ENCODE data around the gene TMEM244. TPM values are rescaled to one million over a fixed set of nuclear protein-coding genes. Genes with fewer than 3 reads are reported as not detected.
"Not testable (repeated sequence)": the region's sequence is repeated elsewhere in the genome, so short reads cannot be mapped to it uniquely, and the experiment has no call there.

Gene TMEM244
- total RNA-seq, 1 donor from 2014 or later = not detected

DNA sequence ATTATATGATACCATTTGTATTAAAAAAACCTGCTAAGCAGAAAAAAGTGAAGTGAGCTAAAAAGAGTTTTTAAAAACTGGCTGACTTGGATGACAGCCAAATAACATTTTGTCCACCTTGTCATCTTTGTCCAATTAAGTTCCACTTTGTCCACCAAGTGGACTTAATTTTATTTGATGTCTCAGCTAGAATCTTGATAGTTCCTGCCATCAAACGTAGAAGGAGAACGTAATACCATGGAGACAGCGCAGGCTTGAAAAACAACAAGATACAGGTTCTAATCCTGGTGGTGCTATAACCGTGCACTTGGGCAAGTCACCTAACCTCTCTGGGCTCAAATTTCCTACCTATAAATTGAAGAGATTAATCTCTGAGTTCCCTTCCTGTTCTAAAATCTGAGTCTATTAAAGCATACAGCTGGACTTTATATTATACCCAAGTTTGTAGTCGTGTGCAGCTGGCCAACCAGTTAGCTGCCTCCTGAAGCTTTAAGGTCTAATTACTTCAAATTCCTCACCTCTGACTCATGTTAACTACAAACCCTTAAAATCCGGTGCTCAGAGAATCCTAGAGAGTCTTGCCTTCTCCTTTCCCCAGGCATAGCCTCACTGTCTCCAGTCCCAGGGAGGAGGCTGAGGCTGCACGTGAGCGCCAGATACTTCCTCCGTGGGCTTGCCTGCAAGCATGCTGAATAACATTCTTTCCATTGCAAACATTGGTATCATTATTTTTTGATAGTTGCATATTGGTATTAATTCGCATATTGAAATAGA is 16.8 kb downstream of the TMEM244 start:
- no peak for FAIRE-seq
- no peaks in the 10 kb centered on the region for H3K27me3 ChIP-seq (ENCODE audit: control insufficient read depth, insufficient read depth, low read length)
- H3K36me3 ChIP-seq (ENCODE audit: control insufficient read depth, insufficient read depth, low read length) = no peaks in the 10 kb centered on the region
- H3K4me3 ChIP-seq (ENCODE audit: low read depth, low read length) = no peak overlapping the region
- TF ChIP-seq, protein P1, sequence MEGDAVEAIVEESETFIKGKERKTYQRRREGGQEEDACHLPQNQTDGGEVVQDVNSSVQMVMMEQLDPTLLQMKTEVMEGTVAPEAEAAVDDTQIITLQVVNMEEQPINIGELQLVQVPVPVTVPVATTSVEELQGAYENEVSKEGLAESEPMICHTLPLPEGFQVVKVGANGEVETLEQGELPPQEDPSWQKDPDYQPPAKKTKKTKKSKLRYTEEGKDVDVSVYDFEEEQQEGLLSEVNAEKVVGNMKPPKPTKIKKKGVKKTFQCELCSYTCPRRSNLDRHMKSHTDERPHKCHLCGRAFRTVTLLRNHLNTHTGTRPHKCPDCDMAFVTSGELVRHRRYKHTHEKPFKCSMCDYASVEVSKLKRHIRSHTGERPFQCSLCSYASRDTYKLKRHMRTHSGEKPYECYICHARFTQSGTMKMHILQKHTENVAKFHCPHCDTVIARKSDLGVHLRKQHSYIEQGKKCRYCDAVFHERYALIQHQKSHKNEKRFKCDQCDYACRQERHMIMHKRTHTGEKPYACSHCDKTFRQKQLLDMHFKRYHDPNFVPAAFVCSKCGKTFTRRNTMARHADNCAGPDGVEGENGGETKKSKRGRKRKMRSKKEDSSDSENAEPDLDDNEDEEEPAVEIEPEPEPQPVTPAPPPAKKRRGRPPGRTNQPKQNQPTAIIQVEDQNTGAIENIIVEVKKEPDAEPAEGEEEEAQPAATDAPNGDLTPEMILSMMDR (IDR thresholded peaks at IDR 0.05; ENCODE audit: insufficient read depth, low read length, severe bottlenecking) = no peak
- DNase-seq (ENCODE audit: low read depth) = peak; percentile 60

DNA sequence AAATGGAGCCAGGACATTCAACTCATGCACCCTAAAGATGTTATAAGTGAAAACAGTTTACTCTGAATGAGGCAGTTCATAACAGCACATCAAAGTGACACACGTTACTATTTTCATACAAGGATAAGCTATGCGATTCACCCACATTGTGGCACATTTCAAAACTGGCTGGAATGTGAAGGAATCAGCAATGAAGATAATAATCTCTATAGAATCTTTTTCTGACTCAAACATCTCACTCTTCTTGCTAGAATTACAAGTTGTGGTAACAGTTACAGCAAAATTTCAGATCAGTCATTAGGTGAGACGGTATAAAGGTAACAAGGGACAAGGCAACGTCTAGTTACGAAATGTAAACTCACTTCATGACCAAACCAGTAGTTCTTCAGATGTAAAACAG is 17.5 kb downstream of the TMEM244 start:
- H3K4me3 ChIP-seq (ENCODE audit: low read depth, low read length) = no peak overlapping the region
- TF ChIP-seq, protein P1 (IDR thresholded peaks at IDR 0.05; ENCODE audit: insufficient read depth, low read length, severe bottlenecking) = no peak
- FAIRE-seq (no peak), DNase-seq (ENCODE audit: low read depth) (no peak)
- no peaks in the 10 kb centered on the region for H3K27me3 ChIP-seq (ENCODE audit: control insufficient read depth, insufficient read depth, low read length)
- H3K36me3 ChIP-seq (ENCODE audit: control insufficient read depth, insufficient read depth, low read length) = no peaks in the 10 kb centered on the region

DNA sequence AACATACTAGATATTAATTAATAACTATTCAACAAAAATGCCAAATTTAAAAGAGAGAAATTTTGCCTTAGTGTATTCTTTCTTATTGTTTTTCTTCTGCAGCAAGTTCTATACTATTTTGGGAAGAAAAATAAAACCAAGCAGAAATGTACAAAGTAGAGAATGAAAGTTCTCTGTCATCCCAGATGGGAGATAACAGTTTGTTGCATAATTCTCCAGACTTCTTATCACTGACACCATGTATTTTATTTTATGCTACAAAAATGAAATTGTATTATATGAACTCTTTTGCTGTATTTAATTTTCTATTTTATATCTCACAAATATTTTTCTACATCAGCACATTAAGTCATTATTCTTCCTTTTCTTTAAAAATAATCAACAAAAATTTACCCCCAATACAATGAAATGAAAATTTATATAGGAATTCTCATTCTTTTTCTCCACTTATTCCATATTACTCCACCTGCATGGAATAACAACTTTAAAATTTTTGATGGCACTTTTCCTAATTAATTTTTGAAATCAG is 18.2 kb downstream of the TMEM244 start:
- FAIRE-seq = no peak
- DNase-seq (ENCODE audit: low read depth) = no peak
- Histone ChIP-seq H3K4me3 (ENCODE audit: low read depth, low read length) (no peak overlapping the region), H3K36me3 (ENCODE audit: control insufficient read depth, insufficient read depth, low read length) (no peaks in the 10 kb centered on the region), H3K27me3 (ENCODE audit: control insufficient read depth, insufficient read depth, low read length) (no peaks in the 10 kb centered on the region)
- TF ChIP-seq, protein P1 (IDR thresholded peaks at IDR 0.05; ENCODE audit: insufficient read depth, low read length, severe bottlenecking) = no peak

DNA sequence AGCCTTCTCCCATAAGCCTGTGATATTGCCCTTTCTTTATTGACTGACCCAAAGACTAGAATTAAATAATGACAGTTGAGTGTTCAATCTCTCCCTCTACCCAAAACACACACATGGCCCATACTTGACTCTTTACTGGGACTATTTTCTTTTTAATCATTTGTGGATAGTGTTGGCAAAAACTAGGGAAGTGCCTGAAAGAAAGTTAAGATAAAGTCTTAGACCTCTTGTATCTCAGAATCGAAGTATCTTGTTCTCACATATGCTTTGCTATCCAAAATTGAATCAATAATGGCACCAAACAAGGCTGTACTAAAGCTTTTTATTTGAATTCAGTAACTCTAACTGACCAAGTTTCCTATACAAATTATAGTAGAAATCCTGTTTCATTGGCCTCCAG is 19.0 kb downstream of the TMEM244 start:
- FAIRE-seq = no peak
- H3K27me3 ChIP-seq (ENCODE audit: control insufficient read depth, insufficient read depth, low read length) = no peaks in the 10 kb centered on the region
- no peak overlapping the region for H3K4me3 ChIP-seq (ENCODE audit: low read depth, low read length)
- DNase-seq (ENCODE audit: low read depth) = no peak
- H3K36me3 ChIP-seq (ENCODE audit: control insufficient read depth, insufficient read depth, low read length) = no peaks in the 10 kb centered on the region
- TF ChIP-seq, protein P1 (IDR thresholded peaks at IDR 0.05; ENCODE audit: insufficient read depth, low read length, severe bottlenecking) = no peak

DNA sequence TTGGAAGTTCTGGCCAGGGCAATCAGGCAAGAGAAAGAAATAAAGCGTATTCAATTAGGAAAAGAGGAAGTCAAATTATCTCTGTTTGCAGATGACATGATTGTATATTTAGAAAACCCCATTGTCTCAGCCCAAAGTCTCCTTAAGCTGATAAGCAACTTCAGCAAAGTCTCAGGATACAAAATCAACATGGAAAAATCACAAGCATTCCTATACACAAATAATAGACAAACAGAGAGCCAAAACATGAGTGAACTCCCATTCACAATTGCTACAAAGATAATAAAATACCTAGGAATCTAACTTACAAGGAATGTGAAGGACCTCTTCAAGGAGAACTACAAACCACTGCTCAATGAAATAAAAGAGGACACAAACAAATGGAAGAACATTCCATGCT is 21.6 kb downstream of the TMEM244 start:
- H3K27me3 ChIP-seq (ENCODE audit: control insufficient read depth, insufficient read depth, low read length); DNase-seq (ENCODE audit: low read depth); FAIRE-seq; H3K36me3 ChIP-seq (ENCODE audit: control insufficient read depth, insufficient read depth, low read length); H3K4me3 ChIP-seq (ENCODE audit: low read depth, low read length): not testable (repeated sequence)

DNA sequence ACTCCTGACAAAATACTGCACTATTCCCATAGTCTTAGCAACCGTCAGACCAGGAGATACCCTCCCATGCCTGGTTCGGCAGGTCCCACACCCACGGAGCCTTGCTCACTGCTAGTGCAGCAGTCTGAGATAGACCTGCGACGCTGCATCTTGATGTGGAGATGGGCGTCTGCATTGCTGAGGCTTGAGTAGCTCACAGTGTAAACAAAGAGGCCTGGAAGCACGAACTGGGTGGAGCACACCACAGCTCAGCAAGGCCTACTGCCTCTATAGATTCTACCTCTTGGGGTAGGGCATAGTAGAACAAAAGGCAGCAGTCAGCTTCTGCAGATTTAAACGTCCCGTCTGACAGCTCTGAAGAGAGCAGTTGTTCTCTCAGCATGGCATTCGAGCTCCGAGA is 25.4 kb downstream of the TMEM244 start:
- H3K36me3 ChIP-seq (ENCODE audit: control insufficient read depth, insufficient read depth, low read length) = no peaks in the 10 kb centered on the region
- no peak for FAIRE-seq
- H3K27me3 ChIP-seq (ENCODE audit: control insufficient read depth, insufficient read depth, low read length) = no peaks in the 10 kb centered on the region
- DNase-seq (ENCODE audit: low read depth) = peak; percentile 86
- TF ChIP-seq, protein P1 (IDR thresholded peaks at IDR 0.05; ENCODE audit: insufficient read depth, low read length, severe bottlenecking) = no peak
- H3K4me3 ChIP-seq (ENCODE audit: low read depth, low read length) = no peak overlapping the region
